CD4-positive, alpha-beta T cell treated with Interferon gamma for 1 hour (primary cell): ENCODE measurements around the gene MSI2.

Experiments used
- DNase-seq: peaks from one replicate; pipeline ENCODE4 v3.0.0-alpha.2; 2020

The MSI2 gene

DNA sequence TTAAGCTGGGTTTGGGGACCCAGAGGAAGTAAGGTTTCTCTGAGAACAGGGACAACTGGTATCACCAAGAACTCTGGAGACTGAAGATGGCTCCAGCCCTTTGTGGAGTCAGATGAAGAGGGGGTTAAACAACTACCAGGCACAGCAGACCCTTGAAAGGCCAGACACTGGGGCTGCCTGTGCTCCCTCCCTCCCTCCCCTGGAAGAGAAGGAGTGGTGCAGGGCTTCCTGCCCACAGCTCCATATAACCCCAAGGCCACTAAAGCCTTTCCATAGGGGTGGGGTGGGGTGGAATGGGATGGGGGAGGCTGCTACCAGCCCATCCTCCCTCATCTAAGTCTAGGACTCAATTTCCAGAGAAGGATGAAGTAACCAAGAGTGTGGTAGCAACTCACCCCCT lies 422.1 kb downstream of the MSI2 start:
- DNase-seq: no peak

DNA sequence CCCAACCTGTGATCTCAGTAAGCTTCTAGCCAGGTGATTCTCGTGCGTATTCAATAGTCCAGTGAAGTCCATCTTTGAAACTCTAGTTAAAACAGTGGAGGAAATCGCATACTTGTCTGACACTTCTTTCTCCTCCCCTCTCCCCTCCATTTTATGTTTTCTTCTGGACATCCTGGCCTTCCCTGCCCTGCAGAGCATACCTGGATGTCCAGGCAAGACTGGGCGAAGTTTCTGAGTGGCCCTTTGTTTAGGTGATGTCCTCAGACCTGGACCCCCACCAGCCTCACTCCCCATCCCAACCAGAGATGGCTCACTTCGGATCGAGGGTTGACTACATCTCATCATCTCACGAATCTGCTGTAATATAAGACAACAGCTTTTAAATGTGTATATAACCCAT lies 423.0 kb downstream of the MSI2 start:
- no peak for DNase-seq

DNA sequence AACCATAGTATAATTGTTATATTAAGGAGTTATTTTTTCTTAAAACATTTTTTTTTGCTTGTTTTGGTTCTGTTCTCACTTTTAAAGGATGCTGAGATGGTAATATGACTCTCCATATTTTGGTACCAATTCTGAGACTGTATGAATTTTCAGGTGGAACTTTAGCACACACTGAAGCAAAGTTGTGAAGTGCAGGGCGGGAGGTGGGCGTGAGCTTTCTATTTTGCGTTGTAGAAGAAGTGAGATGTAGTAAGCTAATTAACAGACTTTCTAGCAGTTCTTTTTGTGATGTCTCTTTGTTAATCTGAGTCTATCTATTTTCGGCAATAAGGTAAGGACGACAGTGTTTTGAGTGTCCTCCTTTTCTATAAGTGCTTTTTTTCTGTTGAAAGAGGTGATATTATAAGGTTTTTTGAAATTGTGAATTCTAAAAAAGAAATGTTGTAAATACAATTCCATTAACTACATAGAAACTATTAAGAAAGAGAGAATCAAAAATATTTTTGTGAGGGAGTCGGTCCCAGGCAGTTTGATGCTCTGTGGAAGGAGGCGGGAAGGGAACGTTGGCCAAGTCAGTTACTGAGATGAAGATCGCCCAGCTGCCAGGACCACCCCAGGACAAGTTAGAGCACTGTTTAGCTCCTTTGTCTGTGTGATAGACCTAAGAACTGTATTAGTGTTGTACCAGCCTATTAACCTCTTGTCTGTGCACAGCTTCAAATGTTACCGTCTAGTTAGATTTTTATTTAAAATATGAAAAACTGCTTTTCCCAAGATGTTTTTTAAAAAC lies 423.8 kb downstream of the MSI2 start:
- DNase-seq: no peak

DNA sequence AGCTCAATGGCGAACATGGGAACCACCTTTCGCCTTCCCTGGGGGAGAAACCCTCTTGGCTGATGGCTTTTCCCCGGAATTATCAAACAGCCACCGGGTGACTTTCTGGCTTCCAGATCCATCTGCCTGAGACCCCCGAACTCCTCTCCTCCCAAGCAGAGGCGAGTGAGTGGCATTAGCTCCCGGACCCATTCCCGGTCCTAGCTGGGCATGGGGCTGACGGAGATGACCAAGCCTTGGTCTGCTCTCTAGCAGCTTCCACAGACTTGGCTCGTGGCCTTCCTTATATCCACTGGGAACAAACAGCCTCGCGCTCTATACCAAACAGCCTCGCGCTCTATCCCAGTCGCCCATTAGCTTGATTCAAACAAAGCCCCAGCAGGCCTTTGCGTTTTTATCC lies 426.4 kb downstream of the MSI2 start:
- DNase-seq: no peak

DNA sequence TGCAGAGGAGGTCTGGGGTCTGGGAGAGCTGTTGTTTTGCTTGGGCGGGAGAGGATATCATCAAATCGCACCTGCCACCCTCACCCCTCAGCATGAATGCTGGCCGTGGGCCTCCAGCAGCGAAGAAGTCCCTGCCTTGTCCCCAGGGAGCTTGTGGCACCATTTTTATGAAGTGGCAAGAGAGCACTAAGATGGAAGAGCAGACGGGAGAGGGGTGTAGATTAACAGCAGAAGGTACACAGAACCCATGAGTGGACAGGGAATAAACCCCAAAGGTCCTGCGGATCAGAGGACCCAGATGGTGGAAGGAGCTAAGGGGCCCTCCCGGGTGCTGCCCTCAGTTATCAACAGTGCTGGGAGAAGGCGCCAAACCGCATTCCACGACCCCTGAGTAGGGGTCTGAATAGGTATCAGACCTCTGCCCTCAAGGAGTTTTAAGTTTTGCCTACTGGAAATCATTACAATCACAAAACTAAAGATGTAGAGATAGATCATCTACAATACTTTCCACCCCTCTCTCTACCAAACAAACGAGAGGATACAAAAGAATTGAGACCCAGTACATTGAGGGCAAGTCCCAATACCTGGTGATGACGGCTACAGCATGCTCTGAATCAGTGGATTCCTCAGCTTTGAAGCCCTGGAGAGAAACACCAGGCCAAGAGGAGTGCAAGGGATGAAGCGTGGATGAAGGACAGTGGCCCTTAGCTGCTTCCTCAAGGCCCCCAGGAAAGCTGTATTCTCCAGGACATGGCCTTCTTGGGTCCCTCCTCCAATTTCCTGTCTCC lies 428.6 kb downstream of the MSI2 start:
- no peak for DNase-seq

DNA sequence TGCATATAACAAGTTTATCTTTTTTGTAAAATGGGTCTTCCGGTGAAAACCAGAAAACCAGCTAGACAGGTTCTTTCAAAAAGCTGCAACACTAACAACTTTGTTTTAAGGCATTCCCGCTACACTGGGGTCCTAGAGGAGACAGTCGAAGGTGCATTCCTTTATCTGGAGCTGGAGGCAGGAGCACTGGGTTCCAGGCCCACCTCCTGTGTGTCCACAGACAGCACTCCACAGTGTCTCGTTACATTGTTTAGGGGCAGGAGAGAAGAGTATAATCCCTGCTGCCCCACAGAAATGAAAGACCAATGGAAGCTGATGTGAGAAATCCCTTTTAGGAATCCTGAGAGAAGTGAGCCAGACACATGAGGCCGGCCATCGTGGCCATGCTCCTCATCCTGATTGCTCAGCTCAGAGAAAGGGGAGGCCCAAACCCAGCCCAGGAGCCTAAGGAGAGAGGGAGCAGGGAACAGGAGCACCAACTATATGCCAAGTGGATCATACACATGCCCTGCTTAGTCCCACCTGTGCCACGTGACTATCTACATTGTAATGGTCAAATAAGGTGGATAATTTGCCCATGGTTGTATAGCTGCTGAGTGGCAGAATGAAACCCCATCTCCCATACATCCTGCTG lies 429.3 kb downstream of the MSI2 start:
- DNase-seq: no peak

DNA sequence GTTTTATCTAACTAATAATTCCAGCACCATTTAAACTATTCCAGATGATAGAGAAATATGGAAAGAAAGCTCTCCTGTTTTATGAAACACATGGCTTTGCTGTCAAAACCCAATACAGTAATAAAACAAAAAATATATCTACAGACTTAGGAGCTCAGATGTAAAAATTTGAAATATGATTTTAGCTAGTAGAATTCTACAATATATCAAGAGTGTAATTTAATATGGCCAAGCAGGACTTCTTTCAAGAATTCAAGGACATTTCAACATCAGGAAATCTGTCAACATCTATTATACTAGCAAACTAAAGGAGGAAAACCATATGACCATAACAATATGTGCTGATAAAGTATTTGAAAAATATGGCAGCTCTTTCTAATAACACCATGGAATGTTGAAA lies 431.3 kb downstream of the MSI2 start:
- no peak for DNase-seq

DNA sequence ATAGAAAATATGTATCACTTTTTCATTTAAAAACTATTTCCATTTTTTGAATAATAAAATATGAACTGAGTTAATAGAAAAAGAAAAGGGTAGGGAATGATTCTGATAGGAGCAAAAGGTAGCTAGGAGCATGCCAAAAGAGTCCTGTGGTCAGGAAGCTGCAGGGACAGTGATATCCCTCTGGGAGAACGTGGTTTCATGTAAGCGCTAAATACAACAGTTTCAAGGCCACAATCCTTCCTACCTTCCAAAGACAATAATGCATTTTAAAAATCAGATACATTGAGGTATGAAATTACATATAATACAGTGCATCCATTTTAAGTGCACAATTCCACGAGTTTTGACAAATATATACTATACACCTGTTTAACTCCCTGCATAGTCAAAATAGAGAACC lies 432.9 kb downstream of the MSI2 start:
- DNase-seq: no peak

DNA sequence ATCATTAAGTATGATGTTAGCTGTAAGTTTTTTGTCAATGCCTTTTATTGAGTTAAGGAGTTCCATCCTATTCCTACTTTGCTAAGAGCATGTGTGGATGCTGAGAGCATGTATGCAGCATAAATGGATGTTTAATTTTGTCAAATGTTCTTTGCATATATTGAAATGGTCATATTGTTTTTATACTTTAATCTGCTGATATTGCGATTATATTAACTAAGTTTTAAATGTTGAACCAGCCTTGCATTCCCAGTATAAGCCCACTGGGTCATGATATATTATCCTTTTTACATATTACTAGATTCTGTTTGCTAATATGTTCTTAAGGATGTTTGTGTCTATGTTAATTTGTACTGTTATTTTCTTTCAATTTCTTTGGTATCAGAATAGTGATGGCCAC lies 435.6 kb downstream of the MSI2 start:
- no peak for DNase-seq

DNA sequence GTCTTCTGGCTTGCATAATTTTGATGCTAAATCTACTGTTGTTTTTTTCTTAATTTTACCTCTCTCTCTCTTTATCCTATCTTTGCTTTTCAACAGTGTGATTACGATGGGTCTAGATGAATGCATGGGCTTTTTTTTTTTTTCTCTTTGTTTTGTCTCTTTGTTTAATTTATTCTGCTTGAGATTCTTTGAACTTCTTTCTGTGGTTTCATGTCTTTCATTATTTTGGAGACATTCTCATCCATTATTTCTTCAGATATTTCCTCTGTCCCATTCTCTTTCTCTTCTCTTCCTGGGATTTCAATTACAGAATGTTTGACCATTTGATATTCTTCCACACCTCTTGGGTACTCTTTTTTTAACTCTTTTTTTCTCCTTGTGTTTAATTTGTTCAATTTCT lies 436.4 kb downstream of the MSI2 start:
- DNase-seq: no peak

DNA sequence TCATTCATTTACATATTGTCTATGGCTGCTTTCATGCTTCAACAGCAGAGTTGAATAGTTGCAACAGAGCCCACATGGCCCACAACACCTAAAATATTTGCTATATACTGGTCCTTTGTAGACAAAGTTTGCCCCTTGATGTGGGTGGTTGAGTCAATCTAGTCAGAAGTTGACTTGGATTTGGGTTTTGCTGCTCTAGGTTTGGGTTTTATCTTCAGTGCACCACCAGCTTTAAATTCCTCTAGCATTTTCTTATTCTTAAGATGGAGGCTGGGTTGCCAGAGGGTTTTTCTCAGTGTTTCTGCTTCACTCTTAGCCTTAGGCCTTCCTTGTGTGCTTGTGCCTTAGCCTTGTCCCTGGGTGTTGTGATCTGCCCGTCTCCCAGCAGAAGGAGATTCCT lies 437.7 kb downstream of the MSI2 start:
- no peak for DNase-seq

DNA sequence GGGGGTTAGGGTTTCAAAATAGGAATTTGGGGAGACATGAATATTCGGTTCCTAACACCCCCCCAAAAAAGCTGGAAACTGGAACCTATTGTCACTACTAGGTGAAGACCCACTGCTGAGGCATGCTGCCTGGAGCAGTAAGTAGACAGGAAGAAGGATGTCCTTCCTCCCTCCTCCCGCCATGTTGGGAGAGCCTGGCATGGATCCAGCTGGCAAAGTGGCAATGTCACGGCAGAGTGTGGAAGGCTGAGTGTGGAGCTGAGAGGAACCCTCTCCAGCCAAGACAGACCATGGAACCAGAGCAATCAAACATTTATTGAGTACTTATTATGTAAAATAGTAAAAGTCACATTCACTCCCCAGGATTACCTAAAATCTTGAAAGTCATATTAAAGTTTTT lies 439.7 kb downstream of the MSI2 start:
- no peak for DNase-seq

DNA sequence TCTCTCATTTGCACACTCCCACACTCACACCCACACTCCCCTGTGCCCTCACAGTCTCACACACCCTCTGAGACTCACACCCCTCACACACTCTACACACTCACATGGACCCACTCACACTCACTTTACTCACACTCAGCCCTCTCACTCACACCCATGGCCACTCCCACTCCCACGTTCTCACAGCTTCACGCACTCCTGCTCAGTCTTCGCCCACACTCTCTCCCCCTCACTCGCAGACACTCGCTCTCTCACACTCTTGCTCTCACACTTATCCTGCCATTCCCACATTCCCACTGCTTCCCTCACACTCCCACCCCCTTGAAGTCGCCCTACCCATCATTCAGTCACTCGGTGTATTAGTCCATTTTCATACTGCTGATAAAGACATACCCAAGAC lies 440.9 kb downstream of the MSI2 start:
- no peak for DNase-seq

DNA sequence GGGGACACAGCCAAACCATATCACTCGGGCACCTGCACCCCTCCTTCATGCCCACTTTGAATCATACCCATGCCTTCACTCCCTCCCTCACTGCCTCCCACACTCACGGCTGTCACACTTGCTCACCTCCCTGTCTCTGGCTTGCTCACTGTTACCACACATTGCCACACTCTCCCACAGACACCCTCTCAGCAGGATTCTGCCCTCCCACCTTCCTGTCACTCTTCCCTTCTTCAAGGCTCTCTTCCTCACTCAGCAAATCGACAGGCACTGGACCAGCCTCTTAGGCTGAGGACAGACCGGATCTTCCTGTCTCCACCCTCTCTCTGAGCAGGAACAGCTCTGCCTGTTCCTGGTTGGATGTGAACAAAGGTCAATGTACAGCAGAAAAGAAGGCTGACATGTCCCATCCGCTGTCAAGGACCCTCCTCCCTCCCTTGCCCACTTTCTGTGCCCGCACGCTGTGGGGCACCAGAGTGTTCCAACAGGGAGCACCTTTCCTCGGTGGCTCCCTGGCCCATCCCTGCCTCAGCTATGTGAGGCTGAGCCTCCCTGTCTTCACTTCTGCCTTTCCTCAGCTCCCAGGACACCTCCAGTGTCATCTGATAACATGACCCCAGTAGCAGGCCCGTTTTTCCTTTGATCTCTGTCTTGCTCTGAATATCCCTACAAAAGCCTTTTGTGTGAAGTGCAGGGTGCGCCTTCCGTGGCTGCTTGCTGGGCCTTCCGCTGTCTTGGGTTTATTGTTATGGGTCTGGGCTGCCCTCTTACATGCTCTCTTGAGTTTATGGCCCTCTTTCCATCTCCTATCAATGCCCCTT lies 441.8 kb downstream of the MSI2 start:
- DNase-seq: no peak

DNA sequence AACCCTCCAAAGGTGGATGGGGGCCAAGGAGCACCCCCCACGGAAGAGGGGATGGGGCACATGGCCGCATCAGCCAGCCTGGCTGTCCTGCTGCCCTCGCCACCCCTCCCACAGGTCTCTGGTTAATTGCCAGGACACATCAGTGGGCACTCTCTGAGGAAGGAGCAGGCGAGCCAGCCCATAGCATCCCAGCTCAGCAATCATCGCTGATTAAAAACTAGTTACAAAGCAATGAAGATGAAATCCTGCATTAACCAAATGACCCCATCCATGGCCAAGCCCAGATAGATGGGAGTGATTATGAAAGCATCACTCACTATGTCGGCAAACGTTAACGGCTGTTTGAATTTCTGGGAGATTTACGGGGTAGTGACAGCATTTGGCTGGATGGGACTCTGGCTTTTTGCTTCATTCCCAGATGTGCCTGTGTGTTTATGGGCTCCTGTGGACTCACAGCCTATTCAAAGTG lies 443.5 kb downstream of the MSI2 start:
- DNase-seq: no peak

DNA sequence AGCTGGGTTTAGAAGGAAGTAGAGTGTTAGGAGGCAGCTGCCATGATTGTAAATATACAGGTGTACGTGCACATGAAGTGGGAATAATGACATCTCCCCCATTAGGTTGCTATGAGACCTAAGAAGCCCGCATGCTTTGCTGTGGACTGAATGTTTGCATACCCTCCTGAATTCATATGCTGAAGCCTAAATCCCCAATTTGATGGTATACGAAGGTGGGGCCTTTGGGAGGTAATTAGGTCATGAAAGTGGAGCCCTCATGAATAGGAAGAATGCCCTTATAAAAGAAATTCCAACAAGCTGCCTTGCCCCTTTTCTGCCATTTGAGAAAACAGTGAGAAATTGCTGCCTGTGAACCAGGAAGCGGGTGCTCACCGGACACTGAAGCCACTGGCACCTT lies 444.8 kb downstream of the MSI2 start:
- no peak for DNase-seq

DNA sequence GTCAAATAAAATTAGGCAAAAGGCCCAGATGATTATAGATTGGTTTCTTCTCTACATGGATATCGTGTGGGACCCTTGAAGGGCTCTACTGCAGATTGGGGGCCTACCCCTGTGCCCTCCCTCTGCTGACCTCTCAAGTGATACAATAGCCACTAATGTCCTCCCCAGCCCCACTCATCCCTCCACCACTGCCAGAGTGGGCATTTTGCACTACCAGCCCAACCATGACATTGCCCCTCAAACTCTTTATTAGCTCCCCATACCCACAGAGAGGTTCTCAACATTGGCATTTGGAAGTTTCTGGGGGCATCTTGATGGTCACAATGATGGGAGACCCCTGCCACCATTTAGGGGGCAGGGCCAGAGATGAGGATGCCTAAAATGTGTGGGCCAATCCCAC lies 446.9 kb downstream of the MSI2 start:
- DNase-seq: no peak

DNA sequence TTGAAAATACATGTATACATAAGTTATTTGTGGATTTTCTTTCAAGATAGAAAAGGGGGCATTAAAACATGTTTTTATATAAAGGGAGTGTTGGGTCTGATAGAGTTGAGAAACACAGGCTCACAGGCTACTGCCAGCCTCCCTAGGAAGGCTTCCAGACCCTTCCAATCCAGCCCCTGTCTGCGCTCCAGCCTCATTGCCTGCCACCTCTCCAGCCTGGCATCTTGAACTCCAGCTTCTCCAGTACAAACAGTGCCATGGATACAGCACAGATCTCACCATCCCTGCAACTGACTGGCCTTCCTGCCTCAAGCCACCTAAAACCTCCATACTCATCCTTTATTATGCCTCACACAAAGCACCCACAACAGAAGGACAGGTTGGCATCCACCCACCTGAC lies 448.1 kb downstream of the MSI2 start:
- DNase-seq: no peak

DNA sequence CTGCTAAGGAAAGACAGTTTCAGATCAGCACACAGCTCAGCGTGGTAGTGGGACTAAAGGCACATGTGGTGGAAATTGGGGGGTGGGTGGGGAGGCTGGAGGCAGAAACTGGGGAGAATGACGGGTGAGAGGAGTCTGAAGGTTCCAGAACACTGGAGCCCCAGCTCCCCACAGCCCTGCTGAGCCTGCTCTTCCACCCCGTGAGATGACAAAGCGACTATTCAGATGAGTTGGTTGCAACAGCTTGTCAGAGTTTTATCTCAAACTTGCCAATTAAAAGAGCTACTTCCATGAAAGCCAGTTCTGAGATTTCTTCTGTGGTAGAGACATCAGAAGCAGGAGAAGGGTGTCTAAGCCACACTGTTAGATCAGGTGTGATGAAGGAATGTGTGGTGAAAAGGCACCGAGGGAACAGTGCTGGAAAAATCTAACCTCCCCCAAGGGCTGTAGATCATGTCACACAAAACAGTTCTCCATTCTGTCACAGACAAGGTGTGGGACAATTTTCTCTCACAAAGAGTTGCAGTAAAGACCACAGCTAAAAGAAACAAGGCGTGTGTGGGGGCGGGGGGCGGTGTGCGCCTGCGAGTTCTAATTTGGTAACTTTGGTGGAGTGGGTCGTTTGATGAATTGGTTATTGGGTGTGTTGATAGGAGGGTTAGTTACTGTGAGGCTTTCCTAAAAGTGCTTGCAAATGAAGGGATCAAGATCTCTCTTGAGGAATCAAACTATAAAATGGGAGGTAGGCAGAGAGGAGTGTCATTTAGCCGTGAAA lies 449.8 kb downstream of the MSI2 start:
- DNase-seq: no peak

DNA sequence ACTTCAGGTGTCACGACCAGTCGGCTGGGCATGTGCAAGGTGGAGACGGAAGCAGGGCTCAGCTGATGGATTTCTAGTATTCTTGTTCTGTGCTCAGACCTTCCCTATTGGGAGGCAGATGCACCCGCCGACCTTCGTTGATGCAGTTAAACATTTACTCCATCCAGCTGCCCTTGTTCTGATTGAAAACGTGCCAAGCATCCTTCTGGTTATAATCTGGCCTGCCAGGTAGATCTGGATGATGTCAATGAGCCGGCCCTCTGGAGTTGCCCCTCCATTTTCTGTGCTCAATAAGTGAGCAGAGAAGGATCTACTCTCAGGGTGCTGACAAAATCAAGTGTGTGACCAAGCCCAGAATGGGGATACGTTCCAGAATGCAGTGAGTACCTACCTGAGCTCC lies 450.4 kb downstream of the MSI2 start:
- no peak for DNase-seq

DNA sequence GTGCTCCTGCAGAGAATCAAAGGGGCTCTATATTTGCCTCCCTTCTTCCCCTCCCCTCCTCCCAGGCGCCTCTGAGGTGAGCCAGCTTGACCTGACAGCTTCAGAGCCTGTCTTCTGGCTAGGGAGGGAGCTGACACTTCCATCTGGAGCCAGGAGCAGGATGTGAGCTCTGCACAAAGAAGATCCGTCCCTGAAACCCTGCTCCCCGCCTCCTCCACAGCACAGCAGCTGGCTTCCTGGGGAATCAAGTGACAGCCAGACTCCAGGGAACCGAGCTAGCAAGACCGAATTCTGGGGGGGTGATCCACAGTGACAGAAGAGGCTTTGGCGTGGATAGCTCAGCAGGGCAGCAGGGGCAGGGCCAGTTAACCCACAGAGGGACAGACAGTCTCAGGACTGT lies 451.6 kb downstream of the MSI2 start:
- no peak for DNase-seq

DNA sequence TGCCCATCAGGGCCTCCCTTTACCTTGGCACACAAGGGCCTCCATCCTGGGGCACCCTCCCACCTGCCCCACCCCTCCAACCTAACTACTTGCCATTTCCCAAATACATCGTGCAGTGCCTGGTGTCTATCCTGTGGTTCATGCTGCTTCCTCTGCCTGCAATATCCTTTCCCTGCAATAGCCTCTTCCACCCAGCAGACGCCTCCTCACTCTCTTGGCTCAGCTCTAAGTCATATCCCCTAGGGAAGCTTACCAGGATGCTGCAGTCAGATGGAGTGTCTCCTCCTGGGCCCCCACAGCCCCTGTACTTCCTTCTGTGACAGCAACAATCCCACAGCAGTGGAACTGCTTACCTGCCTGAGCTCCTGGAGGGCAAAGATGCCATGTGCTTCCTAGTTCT lies 452.1 kb downstream of the MSI2 start:
- DNase-seq: no peak
